Measurements from ENCODE around the gene RHOT1. TPM values are rescaled to one million over a fixed set of nuclear protein-coding genes. Genes with fewer than 3 reads are reported as not detected.

Gene RHOT1
- total RNA-seq, 1 experiment from 2014 or later: 24.4 TPM

GRCh38 chr17:32208436-32208835, 66.1 kb downstream of the RHOT1 start:
- Histone ChIP-seq H2BK120ac (ENCODE audit: low read depth, low read length, poor library complexity, severe bottlenecking) (no peak overlapping the region), H3K9ac (ENCODE audit: extremely low read depth, insufficient read length, low read length) (no peak overlapping the region), H2BK12ac (ENCODE audit: insufficient read length, low read depth, low read length) (no peak overlapping the region), H4K91ac (ENCODE audit: insufficient read length, low read depth, low read length) (no peak overlapping the region), H3K27ac (ENCODE audit: insufficient read length, low read depth, low read length) (no peak overlapping the region), H3K18ac (ENCODE audit: insufficient read length, low read depth, low read length) (no peak overlapping the region), H4K5ac (ENCODE audit: insufficient read length, low read depth, low read length) (no peak overlapping the region), H3K14ac (ENCODE audit: insufficient read depth, low read length) (no peak overlapping the region), H3K23ac (ENCODE audit: insufficient read length, low read depth, low read length) (no peak overlapping the region), H2BK20ac (ENCODE audit: low read depth, low read length, poor library complexity, severe bottlenecking) (no peak overlapping the region), H3K27me3 (ENCODE audit: insufficient read depth, low read length) (no peaks in the 10 kb centered on the region), H2AK5ac (ENCODE audit: insufficient read length, low read length) (no peak overlapping the region), H4K8ac (replicated peaks; ENCODE audit: insufficient read length, low read depth, low read length) (no peak overlapping the region), H3K4me1 (ENCODE audit: insufficient read depth, low read length) (no peaks in the 10 kb centered on the region), H2AFZ (ENCODE audit: low read length) (no peak overlapping the region), H3K23me2 (ENCODE audit: insufficient read length, low read depth, low read length, poor library complexity, severe bottlenecking) (no peaks in the 10 kb centered on the region), H3K79me1 (ENCODE audit: insufficient read depth, low read depth, low read length, poor library complexity, severe bottlenecking) (no peaks in the 10 kb centered on the region), H3K4ac (ENCODE audit: low read depth, low read length) (no peak overlapping the region), H4K20me1 (ENCODE audit: control insufficient read depth, insufficient read depth, insufficient read length) (no peaks in the 10 kb centered on the region), H3T11ph (ENCODE audit: low read length) (no peak overlapping the region), H2BK15ac (ENCODE audit: low read depth, low read length) (no peak overlapping the region), H3K4me2 (ENCODE audit: insufficient read depth, insufficient read length, low read length) (no peak overlapping the region), H2BK5ac (ENCODE audit: insufficient read length, low read length) (no peak overlapping the region), H3K79me2 (ENCODE audit: insufficient read depth, low read length) (no peaks in the 10 kb centered on the region), H3K56ac (ENCODE audit: insufficient read length, low read depth, low read length) (no peak overlapping the region), H3K9me3 (ENCODE audit: control insufficient read depth, low read depth, low read length) (no peaks in the 10 kb centered on the region)
- Mint-ChIP-seq H3K36me3 (ENCODE audit: insufficient read depth in 1 of 3, low read depth in 3 of 3) (peaks cover 4 to 28% (median 23%) of the 10 kb centered on the region in 3 experiments; a peak in 6 of 7 replicates), H3K9me3 (no peaks in the 10 kb centered on the region), H3K4me3 (no peak overlapping the region), H3K27ac (no peak overlapping the region), H3K27me3 (ENCODE audit: low read depth) (no peaks in the 10 kb centered on the region), H3K4me1 (no peaks in the 10 kb centered on the region)
- TF ChIP-seq CTCF (conservative IDR thresholded peaks at IDR 0.05): no peak
- no peak for DNase-seq

Measured in H9 (cell line).